ENCODE data around the gene ANXA4. TPM values are rescaled to one million over a fixed set of nuclear protein-coding genes. Genes with fewer than 3 reads are reported as not detected.

ANXA4 gene
- total RNA-seq, 3 donors from 2014 or later (not counting 1 experiment from before 2014, with no cell fraction given): 44.6 to 63.6 (median 55.8) TPM

GRCh38 chr2:69846182-69847067, 104.5 kb downstream of the ANXA4 start:
- H3K36me3 ChIP-seq (ENCODE audit: control insufficient read depth, insufficient read depth, low read length): peaks cover 69% of the 10 kb centered on the region
- peak overlapping the region; percentile 12 to 41 for H3K27ac Mint-ChIP-seq
- TF ChIP-seq CTCF (IDR thresholded peaks at IDR 0.05): no peak
- H3K9me3 ChIP-seq (ENCODE audit: control insufficient read depth, insufficient read depth, low read length): no peaks in the 10 kb centered on the region
- H3K9me3 Mint-ChIP-seq: no peaks in the 10 kb centered on the region
- H3K27me3 ChIP-seq (ENCODE audit: control insufficient read depth, insufficient read depth, low read length): no peaks in the 10 kb centered on the region
- H3K27ac ChIP-seq (ENCODE audit: low read length): no peak overlapping the region
- ATAC-seq (no peak), DNase-seq (no peak)
- no peaks in the 10 kb centered on the region for H3K4me1 Mint-ChIP-seq
- H3K4me3 ChIP-seq (ENCODE audit: low read length): no peak overlapping the region
- H3K27me3 Mint-ChIP-seq (ENCODE audit: low read depth in 2 of 2): no peaks in the 10 kb centered on the region
- H3K4me1 ChIP-seq (ENCODE audit: control insufficient read depth, insufficient read depth, low read length): no peaks in the 10 kb centered on the region
- no peak overlapping the region for H3K4me3 Mint-ChIP-seq
- WGBS (ENCODE audit: insufficient coverage): 98% methylated on average over 5 of the region's 9 CpGs
- intact Hi-C loops (cut with micrococcal nuclease): no loop called here
- no peaks in the 10 kb centered on the region for H3K36me3 Mint-ChIP-seq

DNA sequence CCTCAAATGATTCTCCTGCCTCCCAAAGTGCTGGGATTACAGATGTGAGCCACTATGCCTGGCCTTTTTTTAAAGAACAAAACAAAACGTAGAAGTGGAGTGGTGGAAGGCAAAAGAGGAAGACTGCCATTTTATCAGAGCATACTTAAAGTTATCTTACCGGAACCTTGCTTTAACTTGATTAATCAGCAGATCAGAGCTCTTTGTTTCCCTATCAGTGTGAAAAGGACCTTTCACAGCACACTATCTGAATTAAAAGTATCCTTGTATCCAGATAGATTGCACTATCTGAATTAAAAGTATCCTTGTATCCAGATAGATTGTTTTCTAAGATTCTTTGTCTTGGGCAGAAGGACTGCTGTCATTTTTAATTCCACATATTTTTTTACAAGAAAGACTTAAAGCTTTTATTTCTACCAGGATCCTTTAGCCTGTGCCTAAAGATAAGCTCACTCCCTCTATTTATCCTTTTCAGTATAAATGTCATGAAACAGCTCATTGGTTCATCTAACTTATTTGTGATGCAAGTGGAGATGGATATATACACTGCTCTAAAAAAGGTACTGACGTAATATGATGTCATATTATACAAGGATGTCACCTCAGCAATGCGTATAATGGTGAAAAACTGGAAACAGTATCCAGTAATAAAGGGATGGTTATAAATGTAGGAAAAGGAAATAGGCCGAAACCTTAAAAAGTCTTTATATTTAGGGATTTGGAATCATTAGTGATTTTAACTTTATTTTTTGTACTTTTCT, 105.3 kb downstream of the ANXA4 start:
- no peak for ATAC-seq
- Histone ChIP-seq H3K27ac (ENCODE audit: low read length) (no peak overlapping the region), H3K4me1 (ENCODE audit: control insufficient read depth, insufficient read depth, low read length) (no peaks in the 10 kb centered on the region), H3K4me3 (ENCODE audit: low read length) (no peak overlapping the region), H3K9me3 (ENCODE audit: control insufficient read depth, insufficient read depth, low read length) (no peaks in the 10 kb centered on the region), H3K36me3 (ENCODE audit: control insufficient read depth, insufficient read depth, low read length) (peaks cover 67% of the 10 kb centered on the region), H3K27me3 (ENCODE audit: control insufficient read depth, insufficient read depth, low read length) (no peaks in the 10 kb centered on the region)
- no peaks in the 10 kb centered on the region for H3K9me3 Mint-ChIP-seq
- H3K27me3 Mint-ChIP-seq (ENCODE audit: low read depth in 2 of 2): no peaks in the 10 kb centered on the region
- no peaks in the 10 kb centered on the region for H3K36me3 Mint-ChIP-seq
- no peak overlapping the region for H3K4me3 Mint-ChIP-seq
- TF ChIP-seq CTCF (IDR thresholded peaks at IDR 0.05): no peak
- intact Hi-C loops (cut with micrococcal nuclease): no loop called here
- peak overlapping the region in 1 of 2 donors; percentile 12 for H3K27ac Mint-ChIP-seq
- H3K4me1 Mint-ChIP-seq: no peaks in the 10 kb centered on the region
- WGBS (ENCODE audit: insufficient coverage): 94% methylated on average over 4 of the region's 5 CpGs
- DNase-seq: no peak

DNA sequence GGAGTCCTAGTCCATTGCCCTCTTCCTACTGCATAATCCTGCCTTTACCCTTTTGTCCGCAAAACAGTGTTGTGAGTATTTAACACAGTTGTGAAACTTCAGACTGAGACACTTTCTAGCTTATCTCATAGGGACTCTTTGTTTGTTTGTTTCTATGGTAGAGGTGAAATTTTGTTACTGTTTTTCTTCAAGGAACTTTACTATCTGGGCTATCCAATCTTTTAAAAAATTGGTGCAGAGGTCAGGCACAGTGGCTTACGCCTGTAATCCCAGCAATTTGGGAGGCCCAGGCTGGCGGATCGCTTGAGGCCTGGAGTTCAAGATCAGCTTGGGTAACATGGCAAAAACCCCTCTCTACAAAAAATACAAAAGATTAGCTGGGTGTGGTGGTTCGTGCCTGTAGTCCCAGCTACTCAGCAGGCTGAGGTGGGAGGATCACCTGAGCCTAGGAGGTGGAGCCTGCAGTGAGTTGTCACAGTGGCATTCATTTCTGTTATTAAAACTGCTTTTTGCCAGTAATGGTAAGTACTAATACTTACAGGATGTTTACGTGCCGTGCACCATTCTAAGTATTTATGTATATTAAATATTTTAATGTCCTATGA, 106.4 kb downstream of the ANXA4 start:
- Mint-ChIP-seq H3K4me1 (no peaks in the 10 kb centered on the region), H3K4me3 (no peak overlapping the region), H3K27ac (no peak overlapping the region), H3K36me3 (no peaks in the 10 kb centered on the region), H3K9me3 (no peaks in the 10 kb centered on the region), H3K27me3 (ENCODE audit: low read depth in 2 of 2) (no peaks in the 10 kb centered on the region)
- Histone ChIP-seq H3K36me3 (ENCODE audit: control insufficient read depth, insufficient read depth, low read length) (peaks cover 68% of the 10 kb centered on the region), H3K4me3 (ENCODE audit: low read length) (no peak overlapping the region), H3K9me3 (ENCODE audit: control insufficient read depth, insufficient read depth, low read length) (no peaks in the 10 kb centered on the region), H3K27me3 (ENCODE audit: control insufficient read depth, insufficient read depth, low read length) (no peaks in the 10 kb centered on the region), H3K4me1 (ENCODE audit: control insufficient read depth, insufficient read depth, low read length) (no peaks in the 10 kb centered on the region), H3K27ac (ENCODE audit: low read length) (no peak overlapping the region)
- DNase-seq: no peak
- TF ChIP-seq CTCF (IDR thresholded peaks at IDR 0.05): no peak
- intact Hi-C loops (cut with micrococcal nuclease): no loop called here
- WGBS (ENCODE audit: insufficient coverage): 100% methylated on average over 4 of the region's 7 CpGs
- no peak for ATAC-seq

Measured in natural killer cell (primary cell).